ENCODE data around the gene HOXD12. TPM values are rescaled to one million over a fixed set of nuclear protein-coding genes. Genes with fewer than 3 reads are reported as not detected.

Gene HOXD12
- polyA plus RNA-seq, 1 of the 3 experiments (the other 2 are of a cell fraction) = not detected

DNA sequence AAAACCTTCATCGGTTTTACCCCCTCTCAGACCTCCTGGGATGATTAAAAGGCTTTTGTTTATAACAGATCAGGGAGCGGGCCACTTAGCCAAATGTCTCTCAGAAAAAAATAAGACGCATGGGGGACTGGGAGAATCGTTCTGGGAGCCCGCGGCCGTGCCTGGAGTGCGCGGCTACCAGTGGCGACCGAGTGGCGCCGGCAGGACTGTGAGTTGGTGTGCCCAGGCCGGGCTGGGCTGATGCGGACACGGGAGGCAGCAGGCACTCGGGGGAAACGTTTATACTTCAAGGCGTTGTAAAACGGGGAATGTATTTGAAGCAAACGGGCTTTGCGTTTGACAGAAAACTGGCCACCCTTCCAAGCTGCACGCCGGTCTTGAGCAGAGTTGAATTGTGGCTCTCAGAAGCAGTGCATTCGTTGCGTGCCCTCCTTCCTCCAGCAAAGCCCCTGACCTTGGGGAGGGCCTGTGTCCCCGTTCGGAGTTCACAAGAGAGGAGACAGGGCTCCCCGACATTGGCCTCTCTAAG lies 12.3 kb downstream of the HOXD12 start:
- Histone ChIP-seq H3K36me3 (replicated peaks in 1 of 2; ENCODE audit: control insufficient read depth in 1 of 2, insufficient read depth in 2 of 2, low read length in 1 of 2) (no peaks in the 10 kb centered on the region), H3K4me1 (ENCODE audit: control insufficient read depth in 1 of 2, insufficient read depth in 2 of 2, low read depth in 1 of 2, low read length in 1 of 2) (peaks cover 0 to 6% of the 10 kb centered on the region in 2 experiments; a peak in 2 of 4 replicates), H3K4me2 (no peak overlapping the region; the same call in 1 of the 2 replicates), H4K20me1 (ENCODE audit: insufficient read depth) (no peaks in the 10 kb centered on the region), H3F3A (replicated peaks; ENCODE audit: insufficient read depth) (peaks cover 3% of the 10 kb centered on the region), H3K9ac (no peak overlapping the region), H3K9me2 (no peaks in the 10 kb centered on the region), H3K9me3 (no peaks in the 10 kb centered on the region), H3K27me3 (ENCODE audit: insufficient read depth) (peaks cover 67% of the 10 kb centered on the region), H3K79me2 (ENCODE audit: insufficient read depth) (no peaks in the 10 kb centered on the region), H3K4me3 (ENCODE audit: low read depth in 2 of 2, low read length in 1 of 2) (no peak overlapping the region), H2AFZ (ENCODE audit: low read depth) (no peak overlapping the region), H3K27ac (ENCODE audit: low read depth in 2 of 2, low read length in 1 of 2) (no peak overlapping the region)
- 49% methylated on average over 22 of the region's 29 CpGs for WGBS (ENCODE audit: low lambda C conversion rate)
- no peak for TF ChIP-seq GABPA (IDR thresholded peaks at IDR 0.05; ENCODE audit: low read depth)
- no peak for TF ChIP-seq TAF1 (IDR thresholded peaks at IDR 0.05; ENCODE audit: borderline replicate concordance, low read depth, low read length)
- no peak for TF ChIP-seq EZH2phosphoT487 (IDR thresholded peaks at IDR 0.05; ENCODE audit: borderline replicate concordance, low read depth)
- CTCF ChIA-PET = interaction anchor here (0.5 to 17.7 kb wide), 32 partner anchors 10 to 1084 kb away, joined by 3 to 264 read pairs (median 6); partner anchors contain the start of genes EVX2, HOXD12, HOXD13 and HOXD9
- POLR2A ChIA-PET = interaction anchor here (1.1 kb wide), 1 partner anchor 525 kb away, joined by 4 read pairs; no protein-coding TSS in a partner anchor
- DNase-seq = no peak

DNA sequence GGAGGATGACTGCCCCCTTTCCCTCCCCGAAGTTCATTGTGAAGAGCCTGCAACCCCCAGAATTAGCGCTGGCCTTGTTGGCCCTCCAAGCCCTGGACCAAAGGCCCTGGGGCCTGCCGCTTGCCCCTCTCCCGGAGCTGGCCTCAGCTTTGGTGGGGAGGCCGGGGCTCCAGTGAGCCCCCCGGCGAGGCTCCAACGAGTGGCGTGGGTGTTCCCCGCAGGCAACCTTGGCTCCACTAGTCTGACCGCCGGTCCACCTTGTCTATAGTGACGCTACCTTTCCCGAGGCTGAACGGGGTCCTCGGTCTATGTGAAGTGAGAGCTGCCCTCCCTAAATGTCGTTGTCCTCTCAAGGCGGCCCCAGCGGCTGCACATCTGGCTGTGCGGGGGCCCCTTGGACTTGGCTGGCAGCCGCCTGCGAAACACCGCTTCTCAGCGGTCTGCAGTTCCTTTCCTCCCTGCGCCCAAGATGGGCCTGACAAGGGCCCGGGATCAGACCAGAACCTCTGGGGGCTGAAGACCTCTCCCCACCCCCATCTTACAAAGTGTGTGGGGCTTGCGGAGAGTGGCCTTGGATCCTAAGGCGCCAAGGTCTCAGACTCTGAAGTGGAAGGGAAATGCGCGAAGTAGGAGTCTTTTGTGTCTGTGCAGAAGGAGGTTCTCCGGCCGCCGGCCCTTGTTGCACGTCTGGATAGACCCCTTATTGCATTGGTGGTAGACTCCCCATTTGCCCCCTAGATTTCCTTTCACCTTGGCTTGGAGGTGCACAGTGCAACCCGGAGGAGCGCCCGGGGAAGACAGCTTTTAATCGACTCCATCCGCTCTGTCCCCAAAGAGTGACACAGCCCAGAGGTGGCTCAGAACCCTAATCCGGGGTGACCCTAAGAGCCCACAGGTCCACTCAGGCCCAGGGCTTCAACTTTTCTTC lies 13.0 kb downstream of the HOXD12 start:
- Histone ChIP-seq H3K79me2 (ENCODE audit: insufficient read depth) (no peaks in the 10 kb centered on the region), H3K4me1 (ENCODE audit: control insufficient read depth in 1 of 2, insufficient read depth in 2 of 2, low read depth in 1 of 2, low read length in 1 of 2) (peaks cover 0 to 8% of the 10 kb centered on the region in 2 experiments; a peak in 2 of 4 replicates), H3K27ac (ENCODE audit: low read depth in 2 of 2, low read length in 1 of 2) (no peak overlapping the region), H3K9me2 (no peaks in the 10 kb centered on the region), H3K4me2 (no peak overlapping the region), H3K9ac (no peak overlapping the region), H4K20me1 (ENCODE audit: insufficient read depth) (no peaks in the 10 kb centered on the region), H3K27me3 (ENCODE audit: insufficient read depth) (peaks cover 70% of the 10 kb centered on the region; the same call in 1 of the 2 replicates), H3K4me3 (ENCODE audit: low read depth in 2 of 2, low read length in 1 of 2) (no peak overlapping the region), H3F3A (replicated peaks; ENCODE audit: insufficient read depth) (peaks cover 3% of the 10 kb centered on the region), H3K36me3 (replicated peaks in 1 of 2; ENCODE audit: control insufficient read depth in 1 of 2, insufficient read depth in 2 of 2, low read length in 1 of 2) (no peaks in the 10 kb centered on the region), H3K9me3 (no peaks in the 10 kb centered on the region), H2AFZ (ENCODE audit: low read depth) (no peak overlapping the region)
- 78% methylated on average over 24 of the region's 40 CpGs for WGBS (ENCODE audit: low lambda C conversion rate)
- DNase-seq = no peak
- ChIA-PET POLR2A (interaction anchor here (0.6 kb wide), 1 partner anchor 8 kb away, joined by 3 read pairs; no protein-coding TSS in a partner anchor), CTCF (interaction anchor here (0.7 to 17.7 kb wide), 19 partner anchors 10 to 1036 kb away, joined by 3 to 264 read pairs (median 7); partner anchors contain the start of genes EVX2, HOXD12, HOXD13 and HOXD9)
- TF ChIP-seq RAD21 (IDR thresholded peaks at IDR 0.05; ENCODE audit: low read length) = no peak
- TF ChIP-seq EP300 (IDR thresholded peaks at IDR 0.05; ENCODE audit: borderline replicate concordance in 1 of 2, low read depth in 1 of 2, low read length in 1 of 2) = no peak
- no peak for TF ChIP-seq RCOR1 (IDR thresholded peaks at IDR 0.05; ENCODE audit: low read length)
- no peak for TF ChIP-seq EZH2phosphoT487 (IDR thresholded peaks at IDR 0.05; ENCODE audit: borderline replicate concordance, low read depth)
- TF ChIP-seq RXRA (IDR thresholded peaks at IDR 0.05; ENCODE audit: borderline replicate concordance, low read depth) = no peak
- no peak for TF ChIP-seq RFX5 (IDR thresholded peaks at IDR 0.05; ENCODE audit: low read length)
- no peak for TF ChIP-seq MEF2A (IDR thresholded peaks at IDR 0.05; ENCODE audit: borderline replicate concordance, low read depth)
- TF ChIP-seq, protein P1, sequence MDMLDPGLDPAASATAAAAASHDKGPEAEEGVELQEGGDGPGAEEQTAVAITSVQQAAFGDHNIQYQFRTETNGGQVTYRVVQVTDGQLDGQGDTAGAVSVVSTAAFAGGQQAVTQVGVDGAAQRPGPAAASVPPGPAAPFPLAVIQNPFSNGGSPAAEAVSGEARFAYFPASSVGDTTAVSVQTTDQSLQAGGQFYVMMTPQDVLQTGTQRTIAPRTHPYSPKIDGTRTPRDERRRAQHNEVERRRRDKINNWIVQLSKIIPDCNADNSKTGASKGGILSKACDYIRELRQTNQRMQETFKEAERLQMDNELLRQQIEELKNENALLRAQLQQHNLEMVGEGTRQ (IDR thresholded peaks at IDR 0.05; ENCODE audit: borderline replicate concordance, low read depth, low read length) = no peak
- no peak for TF ChIP-seq TCF12 (IDR thresholded peaks at IDR 0.05)
- no peak for TF ChIP-seq FOSL2 (IDR thresholded peaks at IDR 0.05; ENCODE audit: borderline replicate concordance, low read depth)
- TF ChIP-seq SMC3 (IDR thresholded peaks at IDR 0.05; ENCODE audit: low read depth, low read length) = no peak
- no peak for TF ChIP-seq GABPA (IDR thresholded peaks at IDR 0.05; ENCODE audit: low read depth)
- TF ChIP-seq, protein P2, sequence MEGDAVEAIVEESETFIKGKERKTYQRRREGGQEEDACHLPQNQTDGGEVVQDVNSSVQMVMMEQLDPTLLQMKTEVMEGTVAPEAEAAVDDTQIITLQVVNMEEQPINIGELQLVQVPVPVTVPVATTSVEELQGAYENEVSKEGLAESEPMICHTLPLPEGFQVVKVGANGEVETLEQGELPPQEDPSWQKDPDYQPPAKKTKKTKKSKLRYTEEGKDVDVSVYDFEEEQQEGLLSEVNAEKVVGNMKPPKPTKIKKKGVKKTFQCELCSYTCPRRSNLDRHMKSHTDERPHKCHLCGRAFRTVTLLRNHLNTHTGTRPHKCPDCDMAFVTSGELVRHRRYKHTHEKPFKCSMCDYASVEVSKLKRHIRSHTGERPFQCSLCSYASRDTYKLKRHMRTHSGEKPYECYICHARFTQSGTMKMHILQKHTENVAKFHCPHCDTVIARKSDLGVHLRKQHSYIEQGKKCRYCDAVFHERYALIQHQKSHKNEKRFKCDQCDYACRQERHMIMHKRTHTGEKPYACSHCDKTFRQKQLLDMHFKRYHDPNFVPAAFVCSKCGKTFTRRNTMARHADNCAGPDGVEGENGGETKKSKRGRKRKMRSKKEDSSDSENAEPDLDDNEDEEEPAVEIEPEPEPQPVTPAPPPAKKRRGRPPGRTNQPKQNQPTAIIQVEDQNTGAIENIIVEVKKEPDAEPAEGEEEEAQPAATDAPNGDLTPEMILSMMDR (IDR thresholded peaks at IDR 0.05) = no peak

All from SK-N-SH (cell line).